GM18517 (cell line): ENCODE measurements around the gene PPAN.

Experiments
- ATAC-seq: cut with Tn5 transposase; IDR thresholded peaks from one replicate; pipeline ENCODE4 v1.9.1; 2021; ENCODE audit warnings: mild to moderate bottlenecking, moderate library complexity; ENCODE audit not compliant: unreplicated experiment

The PPAN gene

DNA sequence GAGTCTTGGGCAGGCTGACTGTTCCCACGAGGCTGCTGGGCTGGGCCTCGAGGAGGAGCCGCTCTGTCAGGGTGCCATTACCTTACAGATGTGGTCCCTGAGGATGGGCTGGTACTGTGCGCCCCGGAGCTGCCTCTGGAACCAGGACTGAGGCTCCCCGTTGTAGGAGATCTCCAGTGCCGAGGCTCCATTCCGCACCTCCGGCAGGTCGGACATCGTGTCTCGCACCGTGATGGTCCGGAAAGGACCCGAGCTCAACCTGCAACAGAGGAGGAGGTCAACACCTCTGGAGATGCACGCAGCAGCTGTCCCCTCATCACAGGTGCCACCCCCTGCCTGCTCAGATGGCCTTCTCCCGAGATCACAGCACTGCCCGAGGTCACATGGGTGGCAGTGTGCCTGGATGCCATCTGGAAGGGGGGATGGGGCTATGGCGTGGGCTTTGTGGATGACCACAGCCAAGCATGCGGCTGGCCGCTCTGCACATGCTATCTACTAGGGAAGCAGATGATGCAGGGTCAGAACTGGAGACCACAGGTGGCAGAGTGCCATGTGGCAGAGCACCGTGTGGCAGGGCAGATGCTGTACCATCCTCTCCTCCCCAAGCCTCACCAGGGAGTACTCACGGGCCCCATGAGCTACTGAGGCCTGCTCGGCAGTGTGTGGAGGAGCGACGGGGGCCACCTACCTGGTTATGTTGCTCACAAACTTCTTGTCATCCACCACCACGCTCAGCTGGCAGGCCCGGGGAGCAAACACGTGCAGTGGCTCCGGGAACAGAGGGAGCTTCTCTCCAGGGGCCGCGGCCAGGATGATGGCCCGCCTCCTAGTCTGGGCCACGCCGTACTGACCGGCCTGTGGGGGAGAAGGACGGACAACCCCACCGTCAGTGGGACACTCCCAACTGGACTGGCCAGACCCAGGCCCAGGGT is 31.9 kb downstream of the PPAN start:
- no peak for ATAC-seq

DNA sequence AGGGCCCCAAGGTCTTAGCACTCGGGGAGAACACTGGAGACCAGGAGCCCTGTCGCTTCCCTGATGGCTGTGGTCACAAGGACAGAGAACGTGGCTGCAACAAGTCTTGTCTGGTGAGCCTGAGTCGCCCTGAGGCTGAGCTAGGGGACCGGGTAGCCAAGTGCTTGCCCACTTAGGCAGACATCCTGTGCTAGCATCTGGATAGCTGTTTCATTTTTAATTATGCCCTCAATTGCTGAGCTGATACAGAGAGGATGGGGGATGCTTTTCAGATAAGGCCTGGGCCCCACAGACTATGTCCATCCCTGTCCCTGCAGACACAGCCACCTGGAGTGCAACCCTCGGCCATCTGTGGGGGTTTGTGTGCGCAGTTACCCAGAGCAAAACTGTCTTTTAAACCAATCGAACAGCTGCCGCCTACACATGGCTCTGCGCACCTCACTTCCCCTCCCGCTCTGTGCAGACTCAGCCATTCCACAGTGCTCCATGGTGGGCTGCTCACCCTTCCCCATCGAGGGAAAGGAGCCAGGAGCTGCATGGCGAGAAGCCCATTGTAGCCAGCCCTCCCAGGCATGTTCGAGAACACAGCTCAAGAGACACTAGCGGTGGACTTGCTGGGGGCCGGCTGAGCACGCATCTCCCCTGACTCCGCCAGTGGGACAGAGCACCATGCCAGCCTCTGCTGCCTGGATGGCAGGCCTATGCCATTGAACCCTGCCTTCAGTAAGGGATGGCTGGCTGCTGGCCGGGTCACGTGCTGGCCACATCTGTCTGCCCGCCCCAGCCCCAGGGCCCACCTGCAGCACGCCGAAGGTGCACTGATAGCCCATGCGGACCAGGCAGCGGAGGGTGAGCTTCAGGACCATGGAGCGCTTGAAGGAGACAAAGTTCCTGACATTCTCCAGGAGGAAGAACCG is 33.0 kb downstream of the PPAN start:
- ATAC-seq, result no peak

DNA sequence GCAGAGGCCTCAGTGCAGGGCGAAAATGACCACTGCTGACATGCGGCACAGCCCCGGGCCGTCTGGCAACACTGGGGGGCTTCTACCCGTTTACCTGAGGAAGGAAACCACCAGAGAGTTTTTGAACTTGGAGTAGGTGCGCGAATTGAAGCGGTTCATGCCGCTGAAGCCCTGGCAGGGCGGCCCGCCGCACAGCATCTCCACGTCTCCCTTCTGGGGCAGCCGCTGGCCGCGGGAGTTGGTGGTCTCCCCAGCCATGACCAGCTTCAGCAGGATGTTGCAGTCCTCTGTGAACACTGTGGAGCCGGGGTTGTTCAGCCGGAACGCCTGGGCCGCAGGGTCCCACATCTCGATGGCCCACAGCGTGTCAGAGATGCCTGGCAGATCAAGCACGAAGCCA is 33.8 kb downstream of the PPAN start:
- no peak for ATAC-seq

DNA sequence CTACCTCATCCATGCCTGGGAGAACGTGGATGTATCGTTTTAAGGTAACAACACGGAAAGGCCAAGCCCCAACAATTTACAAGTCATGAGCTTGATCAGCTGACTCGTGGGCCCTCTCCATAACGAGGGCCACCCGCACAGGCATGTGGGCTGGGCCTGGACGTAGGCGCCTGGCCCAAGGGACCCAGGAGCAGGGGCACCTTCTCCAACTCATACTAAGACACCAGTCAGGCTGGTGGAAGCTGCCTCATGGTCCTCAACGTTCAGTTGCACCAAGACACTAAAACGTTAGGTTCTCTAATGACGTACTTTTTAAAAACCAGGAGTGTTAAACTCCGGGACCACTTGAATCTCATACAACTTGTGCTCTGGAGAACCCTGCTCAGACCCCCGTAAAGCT is 35.3 kb downstream of the PPAN start:
- ATAC-seq, result no peak

DNA sequence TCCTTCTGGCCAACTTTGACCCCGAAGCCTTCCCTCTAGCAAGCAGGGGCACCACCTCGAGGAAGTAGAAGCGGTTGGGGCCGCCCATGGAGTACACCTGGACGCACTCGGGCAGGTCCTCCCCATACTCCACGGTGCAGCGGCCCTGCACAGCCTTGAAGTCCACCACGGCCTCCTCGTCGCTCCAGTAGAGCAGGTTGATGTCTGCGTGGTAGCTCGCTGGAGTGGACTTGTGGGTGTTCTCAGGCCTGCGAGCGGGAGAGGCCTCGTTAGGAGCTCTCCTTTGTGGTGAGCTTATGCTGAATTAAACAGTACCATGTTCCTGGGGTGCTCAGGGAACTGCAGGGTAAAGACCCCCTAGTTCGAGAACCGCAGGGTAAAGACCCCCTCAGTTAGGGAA is 35.8 kb downstream of the PPAN start:
- no peak for ATAC-seq

DNA sequence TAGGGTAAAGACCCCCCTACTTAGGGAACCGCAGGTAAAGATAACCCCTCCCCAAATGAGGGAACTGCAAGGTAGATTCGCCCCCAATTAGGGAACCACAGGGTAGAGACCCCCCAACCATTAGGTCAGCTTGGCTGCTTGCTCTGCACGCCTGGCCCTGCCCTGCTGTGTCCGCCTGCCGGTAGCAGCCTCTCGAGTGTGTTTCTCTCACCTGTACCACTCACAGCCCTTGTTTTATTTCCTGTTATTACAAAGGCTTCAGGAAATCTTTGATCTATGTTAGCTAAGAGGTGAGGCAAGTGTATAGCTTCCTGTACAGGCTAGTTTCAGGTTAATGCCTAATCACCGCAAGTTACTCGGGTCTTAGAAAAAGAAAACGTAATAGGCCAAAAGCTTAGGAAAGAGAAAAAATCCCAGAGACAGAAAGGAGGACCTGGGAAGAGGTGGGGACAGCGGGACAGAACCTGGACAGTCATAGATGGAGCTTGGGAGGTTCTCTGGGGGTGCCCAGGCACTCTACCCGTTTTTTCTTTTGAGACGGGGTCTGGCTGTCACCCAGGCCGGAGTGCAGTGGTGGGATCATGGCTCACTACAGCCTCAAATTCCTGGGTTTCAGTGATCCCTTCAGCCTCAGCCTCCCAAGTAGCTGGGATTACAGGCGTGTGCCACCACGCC is 36.7 kb downstream of the PPAN start:
- no peak for ATAC-seq

DNA sequence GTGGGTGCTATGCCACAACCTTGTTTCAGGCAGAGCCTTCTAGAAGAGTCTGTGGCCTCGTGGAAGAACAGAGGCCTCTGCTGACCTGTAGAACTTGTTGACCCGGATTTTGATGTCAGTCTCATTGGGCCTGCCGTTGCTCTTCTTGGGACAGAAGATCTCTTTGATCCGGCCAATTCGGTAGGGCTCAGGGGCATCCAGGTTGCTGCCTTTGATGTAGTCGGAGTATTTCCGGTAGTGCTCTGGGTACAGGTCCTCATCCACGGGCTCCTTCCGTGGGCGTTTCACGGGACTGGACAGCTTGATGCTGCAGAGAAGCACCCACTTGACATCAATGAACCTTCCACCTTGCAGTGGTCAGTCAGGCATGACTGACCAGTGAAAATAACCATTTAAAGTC is 37.5 kb downstream of the PPAN start:
- ATAC-seq, result no peak

DNA sequence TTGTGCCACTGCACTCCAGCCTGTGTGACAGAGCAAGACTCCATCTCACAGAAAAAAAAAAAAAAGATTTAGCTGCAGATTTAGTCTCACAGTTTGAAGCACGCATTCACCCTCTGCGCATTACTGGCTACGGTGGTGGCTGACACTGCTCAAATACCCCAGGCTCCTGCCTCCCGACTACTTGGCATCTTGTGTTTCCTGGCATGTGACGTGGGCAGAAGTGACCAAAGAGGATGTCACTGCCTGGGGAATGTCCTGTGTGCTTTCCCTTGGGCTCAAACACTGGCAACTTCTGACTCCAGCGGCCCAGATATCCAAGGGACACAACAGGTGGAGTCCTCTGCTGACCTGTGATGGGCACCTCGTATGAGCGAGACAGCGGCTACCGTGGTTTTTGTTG is 38.2 kb downstream of the PPAN start:
- ATAC-seq, result no peak

DNA sequence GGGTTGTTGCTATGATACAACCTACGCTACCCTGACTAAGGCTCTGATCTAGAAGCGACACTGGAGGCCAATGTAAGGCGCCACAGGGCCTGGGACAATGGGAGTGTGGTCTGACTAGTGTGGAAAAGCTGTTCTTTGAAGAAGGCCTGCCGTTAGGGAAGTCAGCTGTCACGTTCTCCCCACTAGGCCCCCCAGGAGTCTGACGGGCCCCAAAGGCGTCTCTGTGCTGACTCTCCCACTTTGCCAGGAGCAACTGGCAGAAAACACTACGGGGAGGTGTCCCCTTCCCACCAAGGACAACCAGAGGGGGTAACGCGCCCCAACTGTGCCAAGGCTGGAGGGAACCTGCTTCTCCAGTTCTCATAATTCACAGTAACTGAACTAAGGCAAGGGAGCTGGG is 38.9 kb downstream of the PPAN start:
- ATAC-seq, result no peak

DNA sequence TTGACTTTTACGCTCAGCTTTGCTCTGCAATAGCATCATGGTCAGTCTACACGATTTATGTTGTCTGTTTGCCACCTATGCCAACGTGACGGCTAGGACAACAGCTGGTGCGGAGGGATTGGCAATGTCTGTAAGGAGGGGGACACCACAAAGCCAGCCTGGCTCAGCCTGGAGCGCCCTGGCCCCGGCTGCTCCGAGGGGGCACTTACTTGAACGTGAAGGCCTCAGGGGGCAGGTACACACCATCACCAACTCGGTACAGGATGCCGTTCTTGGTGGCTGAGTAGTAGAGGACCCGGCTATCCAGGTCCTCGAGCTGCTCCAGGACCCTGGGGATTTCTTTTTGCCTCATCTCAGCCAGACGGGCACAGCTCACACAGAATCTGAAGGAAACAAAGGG is 40.0 kb downstream of the PPAN start:
- no peak for ATAC-seq

DNA sequence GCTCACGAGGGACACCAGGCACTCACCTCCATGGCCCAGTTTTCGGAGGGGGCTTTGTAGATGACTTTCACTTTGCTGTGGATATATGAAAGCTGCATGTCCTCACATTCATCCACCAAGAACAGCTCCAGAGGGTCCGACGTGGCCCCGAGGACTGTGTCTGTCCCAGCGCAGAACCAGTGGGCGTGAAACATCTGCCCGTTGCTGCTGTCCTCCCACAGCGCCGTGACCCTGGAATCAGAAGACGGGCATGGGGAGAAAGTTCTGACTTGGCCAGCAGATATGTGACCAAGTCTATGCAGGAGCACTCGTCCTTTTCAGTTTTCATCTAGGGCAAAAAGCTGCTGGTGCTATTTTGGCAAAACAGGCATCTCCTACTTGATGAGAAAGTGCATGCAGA is 43.3 kb downstream of the PPAN start:
- ATAC-seq, result no peak

DNA sequence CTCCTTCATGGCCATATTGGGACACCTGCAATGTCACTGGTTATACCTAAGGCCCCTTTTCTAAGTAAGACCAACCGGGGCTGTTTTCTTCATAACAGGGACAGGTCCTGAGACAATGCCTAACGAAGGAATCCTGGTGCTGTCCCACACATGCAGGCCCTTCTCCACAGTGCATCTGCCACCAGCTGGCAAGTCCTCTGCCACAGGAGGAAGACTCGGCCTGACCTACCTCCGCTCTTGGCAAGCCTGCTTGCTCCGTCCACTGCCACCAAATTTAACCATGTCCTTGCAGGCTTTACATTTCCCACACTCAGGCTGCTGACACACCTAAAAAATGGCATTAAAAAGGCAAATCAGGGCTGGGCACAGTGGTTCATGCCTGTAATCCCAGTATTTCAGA is 45.4 kb downstream of the PPAN start:
- no peak for ATAC-seq

DNA sequence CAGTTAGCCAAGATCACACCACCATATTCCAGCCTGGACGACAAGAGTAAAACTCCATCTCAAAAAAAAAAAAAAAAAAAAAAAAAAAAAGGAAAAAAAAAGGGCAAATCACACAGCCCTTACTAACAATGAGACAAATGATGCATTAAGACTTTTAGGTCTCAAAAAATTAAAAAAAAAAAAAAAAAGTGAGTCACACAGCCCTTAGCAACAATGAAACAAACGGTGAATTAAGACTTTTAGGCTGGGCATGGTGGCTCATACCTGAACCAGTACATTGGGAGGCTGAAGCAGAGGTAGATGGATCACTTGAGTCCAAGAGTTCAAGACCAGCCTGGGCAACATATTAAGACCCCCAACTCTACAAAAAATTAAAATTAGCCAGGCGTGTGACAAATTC is 45.9 kb downstream of the PPAN start:
- no peak for ATAC-seq

DNA sequence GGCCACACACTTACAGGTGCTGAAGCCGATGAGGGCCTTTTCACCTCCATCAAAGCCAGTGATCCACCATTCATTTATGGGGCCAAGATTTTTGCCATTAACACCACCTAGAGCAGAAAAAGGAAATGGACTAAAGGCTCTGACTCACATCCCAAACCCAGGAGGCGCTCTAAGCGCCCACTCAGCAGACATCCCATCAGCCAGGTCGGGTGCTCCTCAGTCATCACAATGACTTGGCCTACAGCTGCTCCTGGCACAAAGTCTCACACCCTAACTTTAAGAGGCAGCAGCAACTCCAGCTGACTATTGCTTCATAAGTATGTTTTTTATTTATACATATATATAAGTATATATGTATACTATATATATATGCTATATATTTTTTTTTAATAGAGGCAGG is 49.7 kb downstream of the PPAN start:
- no peak for ATAC-seq

DNA sequence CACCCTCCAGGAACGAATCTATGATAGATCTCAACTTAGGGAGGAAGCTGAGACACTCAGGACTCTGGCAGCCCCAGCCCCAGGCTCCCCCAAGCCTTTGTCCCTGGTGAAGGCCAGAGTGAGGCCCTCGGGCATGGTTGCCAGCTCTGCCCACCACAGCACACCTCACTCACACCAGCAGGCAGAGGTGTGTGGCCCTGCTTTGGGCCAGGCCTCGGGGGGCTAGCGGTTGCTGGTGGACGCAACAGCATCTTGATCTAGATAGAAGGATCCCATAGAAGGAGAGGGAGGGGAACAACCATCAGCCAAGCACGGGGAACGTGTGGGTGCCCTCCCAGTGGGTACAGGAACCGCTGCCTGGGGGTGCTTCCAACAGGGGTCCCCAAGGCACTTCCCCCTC is 51.9 kb downstream of the PPAN start:
- no peak for ATAC-seq

DNA sequence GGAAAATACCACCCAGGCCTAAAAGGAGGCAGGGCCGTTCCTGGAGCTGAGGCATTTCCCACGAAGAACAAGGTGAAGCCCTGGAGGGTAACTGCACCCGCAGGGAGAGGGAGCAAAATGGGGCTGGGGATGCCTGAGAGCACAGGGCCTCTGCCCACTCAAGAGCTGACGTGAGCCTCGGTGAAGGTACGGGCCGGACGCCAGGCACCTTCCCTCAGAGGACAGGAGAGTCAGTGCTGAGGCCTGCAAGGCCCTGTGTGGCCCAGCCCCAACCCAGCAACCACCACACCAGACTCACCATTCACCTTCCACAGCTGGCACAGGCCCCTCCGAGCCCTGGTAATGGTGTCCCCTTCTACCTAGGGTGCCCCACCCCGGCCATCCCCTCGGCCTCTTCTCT is 52.3 kb downstream of the PPAN start:
- ATAC-seq, result no peak

DNA sequence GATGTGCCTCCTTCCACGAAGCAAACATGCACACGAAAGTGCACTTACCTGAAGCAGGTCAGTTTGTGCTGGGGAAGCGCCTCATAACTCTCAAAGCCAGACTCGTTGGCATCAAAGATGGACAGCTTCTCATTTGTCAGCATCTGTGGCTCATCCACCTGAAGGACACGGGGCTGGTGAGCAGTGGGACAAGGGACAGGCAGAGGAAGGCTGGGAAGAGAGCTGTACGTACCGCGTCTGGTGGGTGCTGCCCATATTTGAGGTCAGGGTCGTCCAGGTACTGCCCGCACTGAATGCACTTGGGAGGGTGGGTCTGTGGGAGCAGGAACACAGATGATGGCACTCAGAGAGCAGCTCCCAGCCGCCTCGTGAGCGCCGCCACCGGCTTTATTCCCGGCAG is 53.4 kb downstream of the PPAN start:
- ATAC-seq, result no peak
